Vagina (tissue), 2 donors: ENCODE data around the gene PNMA8A.

Experiments
- CTCF ChIP-seq, 3 experiments: fragments of 450-650 bp in 2 of 3; fragments of 200-600 bp in 1 of 3; sonication (generic) in 1 of 3; IDR thresholded peaks; one replicate each; pipeline ENCODE4 v1.5.1; 2017 to 2019; ENCODE audit warnings: antibody characterized with exemption in 3 of 3, mild to moderate bottlenecking in 2 of 3, moderate library complexity in 2 of 3
- POLR2AphosphoS5 ChIP-seq, 2 donors: sonication (generic); formaldehyde crosslinking; IDR thresholded peaks; one replicate each; pipeline ENCODE4 v1.9.0; 2017; ENCODE audit warnings: antibody characterized with exemption in 2 of 2, mild to moderate bottlenecking in 2 of 2, low read depth in 1 of 2; ENCODE audit not compliant: insufficient read depth in 1 of 2

- TF ChIP-seq CTCF (IDR thresholded peaks at IDR 0.05) (no peak), POLR2AphosphoS5 (IDR thresholded peaks at IDR 0.05; ENCODE audit: insufficient read depth in 1 of 2, low read depth in 1 of 2) (no peak)
Observed at GRCh38 chr19:46441866-46442265, 29.5 kb downstream of the PNMA8A start.
